ENCODE measurements around the gene UNC5A. TPM values are rescaled to one million over a fixed set of nuclear protein-coding genes. Genes with fewer than 3 reads are reported as not detected.

The UNC5A gene
- total RNA-seq, 2 donors from 2014 or later = not detected

DNA sequence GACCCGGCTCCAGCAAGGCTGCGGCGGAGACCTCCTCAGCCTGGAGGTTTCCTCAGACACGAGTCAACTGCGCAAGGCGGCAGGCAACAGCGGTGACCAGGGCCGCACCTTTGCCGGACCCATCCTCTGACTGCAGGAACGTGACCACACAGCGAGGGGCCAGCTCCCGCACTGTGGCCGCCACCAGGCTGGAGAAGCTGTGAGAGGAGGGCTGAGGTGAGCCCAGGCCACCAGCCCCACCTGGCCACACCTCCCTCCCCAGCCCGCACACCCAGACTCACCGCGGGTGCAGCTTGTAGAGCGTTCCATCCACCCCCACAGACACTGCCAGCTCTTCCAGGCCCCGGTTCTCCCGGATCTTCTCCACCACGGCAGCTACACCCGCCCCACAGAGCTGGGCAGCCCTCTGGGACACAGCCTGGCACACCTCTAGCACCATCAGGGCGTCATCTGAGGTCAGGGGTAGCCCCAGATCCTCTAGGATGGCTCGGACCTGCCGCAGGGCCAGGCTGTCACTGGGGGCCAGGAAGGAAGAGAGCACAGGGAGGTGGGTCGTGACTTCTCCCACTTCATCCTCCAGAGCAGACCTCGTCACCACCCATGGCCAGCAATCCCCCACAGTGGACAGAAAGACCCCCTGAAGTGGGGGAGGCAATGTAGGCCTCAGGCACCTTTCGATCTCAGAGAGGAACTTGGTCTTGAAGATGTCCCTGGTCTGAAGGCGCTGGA, 70.8 kb downstream of the UNC5A start:
- H3K9me3 ChIP-seq = no peaks in the 10 kb centered on the region
- H3K27me3 ChIP-seq = no peaks in the 10 kb centered on the region
- H3K36me3 ChIP-seq = no peaks in the 10 kb centered on the region
- no peak overlapping the region for H3K4me3 ChIP-seq
- no peaks in the 10 kb centered on the region for H3K4me1 ChIP-seq
- TF ChIP-seq, protein P1, sequence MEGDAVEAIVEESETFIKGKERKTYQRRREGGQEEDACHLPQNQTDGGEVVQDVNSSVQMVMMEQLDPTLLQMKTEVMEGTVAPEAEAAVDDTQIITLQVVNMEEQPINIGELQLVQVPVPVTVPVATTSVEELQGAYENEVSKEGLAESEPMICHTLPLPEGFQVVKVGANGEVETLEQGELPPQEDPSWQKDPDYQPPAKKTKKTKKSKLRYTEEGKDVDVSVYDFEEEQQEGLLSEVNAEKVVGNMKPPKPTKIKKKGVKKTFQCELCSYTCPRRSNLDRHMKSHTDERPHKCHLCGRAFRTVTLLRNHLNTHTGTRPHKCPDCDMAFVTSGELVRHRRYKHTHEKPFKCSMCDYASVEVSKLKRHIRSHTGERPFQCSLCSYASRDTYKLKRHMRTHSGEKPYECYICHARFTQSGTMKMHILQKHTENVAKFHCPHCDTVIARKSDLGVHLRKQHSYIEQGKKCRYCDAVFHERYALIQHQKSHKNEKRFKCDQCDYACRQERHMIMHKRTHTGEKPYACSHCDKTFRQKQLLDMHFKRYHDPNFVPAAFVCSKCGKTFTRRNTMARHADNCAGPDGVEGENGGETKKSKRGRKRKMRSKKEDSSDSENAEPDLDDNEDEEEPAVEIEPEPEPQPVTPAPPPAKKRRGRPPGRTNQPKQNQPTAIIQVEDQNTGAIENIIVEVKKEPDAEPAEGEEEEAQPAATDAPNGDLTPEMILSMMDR (IDR thresholded peaks at IDR 0.05) = no peak
- H3K27ac ChIP-seq = no peak overlapping the region
- DNase-seq (ENCODE audit: low spot score) = no peak

DNA sequence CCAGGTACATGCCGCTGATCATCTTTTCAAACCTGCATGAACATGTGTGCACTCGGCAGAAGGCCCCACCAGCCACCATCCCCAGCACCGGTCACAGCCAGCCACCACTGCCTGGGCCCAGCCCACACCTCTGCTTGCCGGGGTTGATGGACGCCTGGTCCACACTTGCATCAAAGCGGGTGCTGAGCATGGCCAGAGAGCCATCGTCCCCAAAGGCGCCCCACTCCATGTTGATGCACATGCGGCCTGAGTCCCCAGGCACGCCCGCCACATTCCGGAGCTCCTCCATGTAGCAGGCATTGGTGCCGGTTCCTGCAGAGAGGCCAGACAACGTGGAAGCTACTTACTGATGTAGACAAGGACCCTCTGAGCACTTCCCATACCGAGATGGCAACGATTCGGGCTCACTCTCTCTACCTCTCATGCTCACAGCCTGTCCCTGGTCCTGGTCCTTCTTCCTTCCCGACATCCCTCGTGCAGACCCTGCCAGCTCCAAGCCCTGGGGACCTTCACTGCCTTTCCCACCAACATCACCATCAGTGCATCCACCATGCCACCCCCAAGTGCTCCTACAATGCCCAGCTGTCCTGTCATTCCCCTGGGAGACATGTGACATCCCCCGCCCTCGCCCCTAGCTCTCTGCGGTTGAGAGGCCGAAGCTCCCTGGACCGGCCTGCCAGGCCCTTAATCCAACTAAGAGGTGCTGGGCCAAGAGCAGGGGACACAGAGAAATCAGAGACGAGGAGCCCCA, 71.6 kb downstream of the UNC5A start:
- TF ChIP-seq, protein P1 (IDR thresholded peaks at IDR 0.05) = no peak
- DNase-seq (ENCODE audit: low spot score) = no peak

DNA sequence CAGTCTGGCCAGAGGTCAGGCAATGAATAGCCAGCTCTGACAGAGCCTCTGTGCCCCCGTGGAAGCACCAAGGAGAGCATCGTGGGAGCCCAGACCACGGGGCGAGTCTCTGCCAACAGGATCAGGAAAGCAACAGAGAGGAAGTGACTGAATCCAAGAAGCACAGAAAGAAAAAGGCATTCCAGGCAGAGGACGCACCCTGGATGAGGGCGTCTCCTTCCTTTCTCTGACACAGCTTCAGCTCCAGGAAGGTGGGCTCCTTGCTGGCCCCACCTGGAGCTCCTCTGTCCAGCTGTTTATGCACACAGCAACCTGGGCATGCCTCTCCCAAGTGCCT, 72.2 kb downstream of the UNC5A start:
- Histone ChIP-seq H3K27ac (no peak overlapping the region), H3K4me1 (no peaks in the 10 kb centered on the region), H3K36me3 (no peaks in the 10 kb centered on the region), H3K27me3 (no peaks in the 10 kb centered on the region), H3K9me3 (no peaks in the 10 kb centered on the region), H3K4me3 (no peak overlapping the region)
- TF ChIP-seq, protein P1 (IDR thresholded peaks at IDR 0.05) = no peak
- no peak for DNase-seq (ENCODE audit: low spot score)

More for the DNA sequence above, 71.6 kb downstream of the UNC5A start:
- Histone ChIP-seq H3K27ac (no peak overlapping the region), H3K36me3 (no peaks in the 10 kb centered on the region), H3K9me3 (no peaks in the 10 kb centered on the region), H3K4me3 (no peak overlapping the region), H3K27me3 (no peaks in the 10 kb centered on the region), H3K4me1 (no peaks in the 10 kb centered on the region)

DNA sequence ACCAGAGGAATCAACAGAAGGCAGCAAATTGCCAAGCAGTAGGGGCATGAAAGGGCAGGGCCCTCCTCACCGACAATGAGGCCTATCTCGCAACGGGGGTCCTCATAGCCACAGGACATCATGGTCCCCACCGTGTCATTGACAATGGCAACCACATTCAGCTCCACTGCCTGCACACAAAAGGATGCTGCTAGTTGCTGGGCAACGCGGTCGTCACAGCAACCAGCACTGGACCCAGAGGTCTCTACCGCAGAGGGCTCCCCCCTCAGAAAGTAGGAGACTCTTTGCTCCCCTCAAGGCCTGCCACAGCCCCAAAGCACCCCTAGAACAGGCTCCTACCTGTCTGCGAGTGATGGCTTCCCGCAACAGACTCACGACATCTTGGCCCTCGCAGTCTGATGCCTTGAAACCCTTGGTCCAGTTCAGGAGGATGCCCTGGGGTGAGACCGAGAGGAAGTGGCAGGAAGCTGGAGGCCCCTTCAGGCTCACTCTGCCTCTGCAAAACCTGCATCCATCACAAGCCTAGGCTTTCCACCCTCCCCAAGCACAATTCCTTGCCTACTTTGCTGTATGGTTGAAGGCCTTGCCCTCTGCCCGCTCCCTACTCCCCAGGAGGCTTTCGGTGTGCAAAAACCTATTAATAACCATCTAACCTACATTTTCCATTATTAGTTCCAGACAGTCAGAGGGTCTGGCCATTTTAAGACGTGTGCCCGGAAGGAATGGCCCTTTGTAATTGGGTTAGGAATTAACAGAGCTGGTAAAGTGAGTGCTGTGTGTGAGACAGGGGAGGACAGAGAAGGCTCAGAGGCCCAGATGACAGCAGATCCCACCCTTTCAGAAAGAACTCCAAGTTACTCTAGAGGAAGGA, 73.6 kb downstream of the UNC5A start:
- Histone ChIP-seq H3K9me3 (no peaks in the 10 kb centered on the region), H3K36me3 (no peaks in the 10 kb centered on the region), H3K4me1 (no peaks in the 10 kb centered on the region), H3K27me3 (no peaks in the 10 kb centered on the region), H3K27ac (no peak overlapping the region), H3K4me3 (no peak overlapping the region)
- no peak for DNase-seq (ENCODE audit: low spot score)
- TF ChIP-seq, protein P1 (IDR thresholded peaks at IDR 0.05) = no peak

DNA sequence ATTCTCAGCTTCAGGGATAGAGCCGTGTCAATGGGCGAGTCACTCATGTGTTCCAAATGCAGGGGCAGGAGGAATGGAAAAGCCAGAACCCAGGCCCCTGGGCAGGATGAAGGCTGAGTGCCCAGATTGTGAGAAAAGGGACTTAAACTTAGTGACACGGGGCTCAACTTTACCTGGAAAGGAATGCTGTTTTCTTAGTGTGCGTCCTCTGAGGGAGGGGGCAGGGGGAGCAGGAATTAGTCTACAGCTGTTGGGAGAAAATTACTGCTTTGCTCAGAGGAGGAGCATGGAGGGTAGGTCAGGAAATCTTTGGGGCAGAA, 74.2 kb downstream of the UNC5A start:
- H3K36me3 ChIP-seq = no peaks in the 10 kb centered on the region
- H3K4me3 ChIP-seq = no peak overlapping the region
- no peaks in the 10 kb centered on the region for H3K27me3 ChIP-seq
- no peaks in the 10 kb centered on the region for H3K4me1 ChIP-seq
- H3K27ac ChIP-seq = no peak overlapping the region
- H3K9me3 ChIP-seq = no peaks in the 10 kb centered on the region
- TF ChIP-seq, protein P1 (IDR thresholded peaks at IDR 0.05) = no peak
- DNase-seq (ENCODE audit: low spot score) = no peak
